Stimulated activated CD8-positive, alpha-beta memory T cell treated with anti-CD3 and anti-CD28 coated beads, Interleukin-15, amount 100 ng/mL, for 24 hours (primary cell): Measurements from ENCODE around the gene HIP1.
"Not testable (repeated sequence)": the region's sequence is repeated elsewhere in the genome, so short reads cannot be mapped to it uniquely, and the experiment has no call there.

Experiments
- DNase-seq: peaks from one replicate; pipeline ENCODE4 v3.0.0-alpha.2; 2020; ENCODE audit warnings: low read depth

The HIP1 gene

GRCh38 chr7:75738975-75739795, 444 bp upstream of the HIP1 start:
- DNase-seq, result peak; percentile 94

DNA sequence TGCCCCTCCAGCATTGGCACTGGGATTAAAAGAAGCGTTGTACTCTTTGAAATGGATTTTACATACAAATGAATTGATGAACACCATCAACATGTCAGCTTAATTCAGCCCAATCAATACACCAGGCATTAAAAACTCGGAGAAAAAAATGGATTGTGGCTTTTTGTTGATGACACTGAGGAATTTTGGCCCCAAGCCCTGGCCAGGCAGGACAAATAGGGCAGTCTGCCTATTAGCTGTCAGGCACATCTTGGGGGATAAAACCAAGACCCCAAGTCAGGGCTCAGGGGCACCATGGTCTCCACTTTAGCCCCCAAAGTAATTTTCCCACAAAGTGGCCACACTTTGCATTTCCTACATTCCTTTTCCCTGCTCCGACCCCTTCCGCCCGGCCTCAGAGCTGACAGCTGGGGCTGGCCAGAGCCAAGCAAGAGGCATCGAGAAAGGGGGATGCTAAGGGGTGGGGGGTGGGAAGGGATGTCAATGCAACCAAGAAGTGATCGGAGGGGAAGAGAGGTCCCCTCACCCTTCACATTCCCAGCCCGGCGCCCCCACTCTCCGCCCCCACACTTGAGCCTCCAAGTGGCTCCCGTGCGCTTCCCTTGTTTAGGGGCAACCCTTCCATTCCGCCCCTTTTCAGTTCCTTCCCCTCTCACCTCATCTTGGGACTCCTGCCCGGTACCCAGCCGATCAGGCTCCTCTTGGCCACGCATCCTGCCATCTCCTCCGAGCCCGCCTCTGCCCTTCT, 711 bp downstream of the HIP1 start:
- DNase-seq, result no peak

GRCh38 chr7:75735581-75736350, 3.0 kb downstream of the HIP1 start:
- no peak for DNase-seq

- DNase-seq, result no peak
These were observed 3.9 kb downstream of the HIP1 start for GRCh38 chr7:75734586-75735458.

DNA sequence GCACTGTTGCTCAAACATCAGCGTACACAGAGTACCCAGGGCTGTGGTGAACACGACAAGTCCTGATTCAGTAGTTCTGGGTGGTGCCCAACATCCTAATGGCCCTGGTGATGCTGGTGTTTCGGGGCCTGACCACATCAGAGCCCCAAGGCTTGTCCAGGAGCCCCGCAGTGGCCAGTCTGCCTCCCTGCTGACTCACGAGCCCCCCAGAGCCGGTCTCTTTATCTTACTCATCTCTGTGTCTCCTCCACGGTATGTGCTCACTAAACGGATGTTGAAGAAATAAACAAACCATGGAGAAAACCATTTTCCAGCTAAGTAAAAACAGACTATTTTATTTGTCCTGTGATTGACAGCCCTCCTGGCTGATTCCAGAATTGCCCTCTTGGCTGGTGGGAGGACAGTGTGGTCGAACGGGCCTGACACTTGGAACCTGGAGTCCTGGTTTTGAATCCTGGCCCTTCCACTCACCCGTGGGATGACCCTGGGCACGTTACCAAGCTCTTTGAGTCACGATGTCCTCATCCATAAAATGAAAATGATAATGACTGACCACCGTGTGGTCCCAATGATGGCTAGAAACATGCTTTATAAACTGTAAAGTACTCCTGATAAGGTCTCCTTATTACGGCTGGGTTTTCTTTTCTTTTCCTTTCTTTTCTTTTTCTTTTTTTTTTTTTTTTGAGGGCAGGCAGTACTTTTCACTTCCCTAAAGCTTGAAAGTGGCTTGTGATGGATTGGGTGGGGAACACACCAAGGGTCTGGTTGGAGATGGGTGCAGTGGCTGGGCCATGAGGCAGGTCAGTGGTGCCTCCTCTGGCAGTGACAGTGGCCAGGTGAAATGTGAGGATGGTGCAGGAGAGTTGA, 5.7 kb downstream of the HIP1 start:
- DNase-seq, result no peak

DNA sequence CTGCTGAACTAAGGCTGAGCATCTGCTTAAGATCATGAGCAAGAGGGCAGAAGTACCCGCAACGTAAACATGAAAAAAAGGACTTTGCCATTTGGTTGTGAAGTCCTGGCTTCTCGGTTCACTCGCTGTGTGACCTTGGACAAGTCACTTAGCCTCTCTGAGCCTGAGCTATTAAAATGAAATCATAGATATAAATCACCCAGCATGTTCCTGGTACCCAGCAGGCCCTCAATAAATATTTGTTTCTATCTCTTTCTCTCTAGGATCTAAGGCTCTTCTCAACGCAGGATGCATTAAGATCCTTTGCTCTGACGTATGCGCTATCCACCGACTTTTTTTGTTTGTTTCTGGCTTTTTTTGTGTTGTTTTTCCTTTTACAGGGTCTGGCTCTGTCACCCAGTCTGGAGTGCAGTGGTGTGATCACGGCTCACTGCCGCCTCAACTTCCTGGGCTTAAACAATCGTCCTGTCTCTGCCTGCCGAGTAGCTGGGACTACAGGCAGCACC, 6.7 kb downstream of the HIP1 start:
- DNase-seq, result no peak

DNA sequence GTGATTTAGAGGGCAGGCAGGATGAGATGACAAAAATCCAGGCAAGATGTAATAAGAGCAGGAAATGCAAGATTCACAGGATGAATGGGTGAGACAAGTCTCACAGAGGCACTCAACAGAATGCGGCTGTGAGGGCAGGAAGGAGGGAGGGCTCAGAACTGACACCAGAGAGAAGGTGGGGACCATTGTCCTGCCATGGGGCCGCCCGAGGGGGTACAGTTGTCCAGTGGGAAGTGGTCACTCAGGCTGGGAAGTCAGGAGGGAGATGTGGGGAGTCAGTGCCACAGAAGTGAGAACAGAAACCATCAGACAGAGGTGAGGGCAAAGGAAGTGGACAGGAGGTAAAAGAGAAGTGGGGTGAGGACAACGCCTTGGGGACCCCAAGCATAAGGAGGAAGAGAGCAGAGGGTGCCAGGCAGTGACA, 8.9 kb downstream of the HIP1 start:
- DNase-seq, result no peak

GRCh38 chr7:75727881-75728593, 10.7 kb downstream of the HIP1 start:
- DNase-seq, result no peak

DNA sequence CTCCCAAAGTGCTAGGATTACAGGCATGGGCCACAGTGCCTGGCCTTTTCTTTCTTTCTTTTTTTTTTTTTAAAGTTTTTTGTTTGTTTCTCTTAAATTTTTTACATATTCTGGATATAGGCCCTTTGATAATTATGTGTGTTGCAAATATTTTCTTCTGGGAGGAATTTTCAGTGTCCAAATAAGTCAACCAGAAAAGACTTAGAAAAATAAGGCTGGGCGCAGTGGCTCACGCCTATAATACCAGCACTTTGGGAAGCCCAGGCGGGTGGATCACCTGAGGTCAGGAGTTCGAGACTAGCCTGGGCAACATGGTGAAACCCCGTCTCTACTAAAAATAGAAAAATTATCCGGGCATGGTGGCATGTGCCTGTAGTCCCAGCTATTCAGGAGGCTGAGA, 11.4 kb downstream of the HIP1 start:
- not testable (repeated sequence) for DNase-seq

GRCh38 chr7:75725306-75725705, 13.4 kb downstream of the HIP1 start:
- DNase-seq, result no peak

GRCh38 chr7:75723444-75723843, 15.3 kb downstream of the HIP1 start:
- DNase-seq, result no peak

DNA sequence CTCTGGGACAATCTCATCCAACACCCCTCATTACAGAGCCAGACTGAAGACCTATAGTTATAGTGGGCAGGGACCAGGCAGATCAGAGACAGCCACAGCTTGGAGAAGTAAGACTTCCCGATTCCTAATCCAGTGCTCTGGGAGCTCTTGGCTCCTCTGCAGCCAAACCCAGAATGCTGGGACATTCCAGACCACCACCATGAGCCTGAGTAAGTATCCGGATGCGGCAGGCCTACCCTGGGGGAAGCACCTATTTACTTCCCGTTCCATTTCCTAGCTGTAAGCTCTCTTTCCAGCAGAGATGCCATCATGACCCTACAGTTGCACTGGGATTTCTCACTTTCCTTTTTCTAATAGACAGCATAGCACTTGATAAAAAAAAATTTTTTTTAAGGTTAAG, 16.4 kb downstream of the HIP1 start:
- DNase-seq, result no peak

- DNase-seq, result not testable (repeated sequence)
These were observed 16.8 kb downstream of the HIP1 start for GRCh38 chr7:75721922-75722321.

GRCh38 chr7:75721426-75721825, 17.3 kb downstream of the HIP1 start:
- no peak for DNase-seq

DNA sequence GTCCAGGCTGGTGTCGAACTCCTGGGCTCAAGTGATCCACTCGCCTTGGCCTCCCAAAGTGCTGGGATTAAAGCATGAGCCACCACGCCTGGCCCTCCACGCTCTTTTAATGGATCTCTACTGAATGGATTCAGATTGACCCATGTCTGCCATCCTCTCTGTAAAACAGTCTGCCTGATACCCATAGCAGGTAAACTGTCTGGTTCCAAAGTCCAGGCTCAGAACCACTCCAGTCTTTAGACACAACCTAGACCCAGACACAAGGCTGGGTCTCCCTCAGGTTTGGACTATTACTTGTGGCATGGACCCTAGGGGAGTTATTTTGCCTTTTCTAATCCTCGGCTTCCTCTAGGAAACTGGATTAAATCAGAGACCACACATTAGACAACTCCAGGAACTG, 19.1 kb downstream of the HIP1 start:
- DNase-seq, result no peak

- no peak for DNase-seq
These were observed 20.2 kb downstream of the HIP1 start for GRCh38 chr7:75718390-75719031.

GRCh38 chr7:75717746-75718145, 21.0 kb downstream of the HIP1 start:
- not testable (repeated sequence) for DNase-seq

- no peak for DNase-seq
These were observed 21.6 kb downstream of the HIP1 start for GRCh38 chr7:75716992-75717626.

- no peak for DNase-seq
These were observed 22.9 kb downstream of the HIP1 start for GRCh38 chr7:75715864-75716263.
